ENCODE data around the gene SYNGAP1. TPM values are rescaled to one million over a fixed set of nuclear protein-coding genes. Genes with fewer than 3 reads are reported as not detected.

The SYNGAP1 gene
- total and polyA plus RNA-seq, 9 of the 15 experiments (the other 6 are each of a cell fraction or from before 2014, with no cell fraction given) = 0.01 to 22.8 (median 3.2) TPM

- no peak for TF ChIP-seq ZNF609 (CRISPR knock-in tag; IDR thresholded peaks at IDR 0.05; ENCODE audit: borderline replicate concordance)
- TF ChIP-seq PHF20 (IDR thresholded peaks at IDR 0.05; ENCODE audit: partially characterized antibody) = peak; percentile 96
- peak; percentile 85 for TF ChIP-seq PKNOX1 (IDR thresholded peaks at IDR 0.05)
- TF ChIP-seq ZNF830 (CRISPR knock-in tag; IDR thresholded peaks at IDR 0.05) = no peak
- TF ChIP-seq LARP7 (IDR thresholded peaks at IDR 0.05) = no peak
- TF ChIP-seq MYBL2 (IDR thresholded peaks at IDR 0.05; ENCODE audit: low read depth) = no peak
- no peak for TF ChIP-seq MYBL2 (CRISPR knock-in tag; IDR thresholded peaks at IDR 0.05; ENCODE audit: borderline replicate concordance)
- no peak for TF ChIP-seq ARID3A (IDR thresholded peaks at IDR 0.05; ENCODE audit: borderline replicate concordance, low read depth, low read length)
- TF ChIP-seq ZNF589 (CRISPR knock-in tag; IDR thresholded peaks at IDR 0.05; ENCODE audit: low read depth) = no peak
- TF ChIP-seq ETS1 (conservative IDR thresholded peaks at IDR 0.05; ENCODE audit: control insufficient read depth, low read depth, low read length) = no peak
- no peak for TF ChIP-seq MTA3 (IDR thresholded peaks at IDR 0.05; ENCODE audit: borderline replicate concordance)
- no peak for TF ChIP-seq ZNF561 (CRISPR knock-in tag; conservative IDR thresholded peaks at IDR 0.05)
- TF ChIP-seq HMG20B (CRISPR knock-in tag; IDR thresholded peaks at IDR 0.05) = no peak
- TF ChIP-seq ZBTB5 (IDR thresholded peaks at IDR 0.05) = 0 out of 2 replicates have a peak, but pooled peaks have one; percentile 17
- TF ChIP-seq RFX1 (IDR thresholded peaks at IDR 0.05) = no peak
- TF ChIP-seq MTF1 (CRISPR knock-in tag; IDR thresholded peaks at IDR 0.05; ENCODE audit: borderline replicate concordance) = no peak
- TF ChIP-seq NCOR1 (IDR thresholded peaks at IDR 0.05) = peak; percentile 46; the same call in 1 of the 2 replicates
Observed at GRCh38 chr6:33420491-33421343, 852 bp downstream of the SYNGAP1 start (continued).
